ENCODE results near the gene TTC39C.

GRCh38 chr18:23977719-23978483 is 36.7 kb upstream of the TTC39C start:
- no peak for TF ChIP-seq CTCF (IDR thresholded peaks at IDR 0.05)
- TF ChIP-seq POLR2A (IDR thresholded peaks at IDR 0.05), result no peak
